Nephron (organoid): ENCODE results near the gene SYN1.

Experiments
- H3K27ac Mint-ChIP-seq, 3 experiments: 2 replicates each; pipeline ENCODE4 v1.8.0; 2020; ENCODE audit warnings: mixed read lengths in 3 of 3, mild to moderate bottlenecking in 2 of 3, moderate library complexity in 1 of 3
- H3K27me3 Mint-ChIP-seq: 2 replicates; pipeline ENCODE4 v1.8.0; 2021; ENCODE audit warnings: low read depth, mild to moderate bottlenecking, moderate library complexity, mixed read lengths
- H3K36me3 Mint-ChIP-seq: 2 replicates; pipeline ENCODE4 v1.8.0; 2020; ENCODE audit warnings: low read depth, mixed read lengths
- H3K4me1 Mint-ChIP-seq: 2 replicates; pipeline ENCODE4 v1.8.0; 2020; ENCODE audit warnings: mixed read lengths
- H3K4me3 Mint-ChIP-seq, 3 experiments: 2 replicates each; pipeline ENCODE4 v1.8.0; 2020; ENCODE audit warnings: mild to moderate bottlenecking in 3 of 3, mixed read lengths in 3 of 3, moderate library complexity in 2 of 3
- H3K9me3 Mint-ChIP-seq: 2 replicates; pipeline ENCODE4 v1.8.0; 2020; ENCODE audit warnings: mixed read lengths
- TF ChIP-seq, protein P1 (sequence below), 3 experiments: fragments of 200-600 bp; sonication (generic); IDR thresholded peaks; one replicate each; pipeline ENCODE4 v1.5.0; 2021; ENCODE audit warnings: antibody characterized with exemption in 3 of 3; ENCODE audit not compliant: unreplicated experiment in 3 of 3

The SYN1 gene

GRCh38 chrX:47587906-47588735, 31.5 kb downstream of the SYN1 start:
- H3K27ac Mint-ChIP-seq = no peak overlapping the region
- H3K4me1 Mint-ChIP-seq = peaks cover 17% of the 10 kb centered on the region
- H3K27me3 Mint-ChIP-seq = no peaks in the 10 kb centered on the region
- TF ChIP-seq, protein P1, sequence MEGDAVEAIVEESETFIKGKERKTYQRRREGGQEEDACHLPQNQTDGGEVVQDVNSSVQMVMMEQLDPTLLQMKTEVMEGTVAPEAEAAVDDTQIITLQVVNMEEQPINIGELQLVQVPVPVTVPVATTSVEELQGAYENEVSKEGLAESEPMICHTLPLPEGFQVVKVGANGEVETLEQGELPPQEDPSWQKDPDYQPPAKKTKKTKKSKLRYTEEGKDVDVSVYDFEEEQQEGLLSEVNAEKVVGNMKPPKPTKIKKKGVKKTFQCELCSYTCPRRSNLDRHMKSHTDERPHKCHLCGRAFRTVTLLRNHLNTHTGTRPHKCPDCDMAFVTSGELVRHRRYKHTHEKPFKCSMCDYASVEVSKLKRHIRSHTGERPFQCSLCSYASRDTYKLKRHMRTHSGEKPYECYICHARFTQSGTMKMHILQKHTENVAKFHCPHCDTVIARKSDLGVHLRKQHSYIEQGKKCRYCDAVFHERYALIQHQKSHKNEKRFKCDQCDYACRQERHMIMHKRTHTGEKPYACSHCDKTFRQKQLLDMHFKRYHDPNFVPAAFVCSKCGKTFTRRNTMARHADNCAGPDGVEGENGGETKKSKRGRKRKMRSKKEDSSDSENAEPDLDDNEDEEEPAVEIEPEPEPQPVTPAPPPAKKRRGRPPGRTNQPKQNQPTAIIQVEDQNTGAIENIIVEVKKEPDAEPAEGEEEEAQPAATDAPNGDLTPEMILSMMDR (IDR thresholded peaks at IDR 0.05; ENCODE audit: unreplicated experiment in 3 of 3) = no peak
- H3K9me3 Mint-ChIP-seq = peaks cover 13% of the 10 kb centered on the region
- H3K4me3 Mint-ChIP-seq = no peak overlapping the region
- no peaks in the 10 kb centered on the region for H3K36me3 Mint-ChIP-seq

GRCh38 chrX:47587091-47587891, 32.4 kb downstream of the SYN1 start:
- peaks cover 13% of the 10 kb centered on the region for H3K9me3 Mint-ChIP-seq
- no peak overlapping the region for H3K4me3 Mint-ChIP-seq
- H3K27ac Mint-ChIP-seq = no peak overlapping the region
- H3K36me3 Mint-ChIP-seq = no peaks in the 10 kb centered on the region
- H3K27me3 Mint-ChIP-seq = no peaks in the 10 kb centered on the region
- peaks cover 17% of the 10 kb centered on the region for H3K4me1 Mint-ChIP-seq
- TF ChIP-seq, protein P1 (IDR thresholded peaks at IDR 0.05; ENCODE audit: unreplicated experiment in 3 of 3) = no peak

DNA sequence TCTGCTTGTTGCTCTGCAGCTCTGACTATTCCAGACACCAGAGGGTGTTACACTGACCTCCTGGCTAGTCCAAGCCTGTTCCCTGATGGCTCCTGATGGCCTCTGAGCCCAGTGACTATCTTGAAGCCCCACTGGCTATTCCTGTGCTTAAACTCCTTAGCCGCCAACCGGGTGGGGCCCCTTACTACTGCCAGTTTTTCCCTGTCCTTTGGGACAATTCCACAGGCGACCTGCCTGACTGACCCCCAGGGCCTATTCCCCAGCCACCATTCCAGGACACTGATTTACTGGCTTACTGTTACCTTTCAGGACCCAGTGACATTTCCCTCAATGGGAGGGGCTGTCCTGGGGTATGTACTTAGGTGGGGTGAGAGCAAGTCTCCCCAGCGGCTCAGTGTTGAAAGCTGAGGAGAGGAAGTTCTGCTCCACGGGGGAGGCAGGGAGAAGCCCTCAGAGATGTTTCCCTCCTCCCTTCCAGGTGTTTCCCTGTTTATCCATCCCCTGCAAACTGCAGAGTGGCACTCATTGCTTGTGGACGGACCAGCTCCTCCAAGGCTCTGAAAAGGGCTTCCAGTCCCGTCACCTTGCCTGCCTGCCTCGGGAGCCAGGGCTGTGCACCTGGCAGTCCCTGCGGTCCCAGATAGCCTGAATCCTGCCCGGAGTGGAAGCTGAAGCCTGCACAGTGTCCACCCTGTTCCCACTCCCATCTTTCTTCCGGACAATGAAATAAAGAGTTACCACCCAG, 33.4 kb downstream of the SYN1 start:
- peaks cover 13% of the 10 kb centered on the region for H3K9me3 Mint-ChIP-seq
- peak overlapping the region in 2 of 3 experiments; percentile 24 to 36 for H3K4me3 Mint-ChIP-seq
- no peaks in the 10 kb centered on the region for H3K27me3 Mint-ChIP-seq
- no peaks in the 10 kb centered on the region for H3K36me3 Mint-ChIP-seq
- H3K4me1 Mint-ChIP-seq = peaks cover 22% of the 10 kb centered on the region
- H3K27ac Mint-ChIP-seq = peak overlapping the region in 1 of 3 experiments; percentile 44
- TF ChIP-seq, protein P1 (IDR thresholded peaks at IDR 0.05; ENCODE audit: unreplicated experiment in 3 of 3) = no peak

DNA sequence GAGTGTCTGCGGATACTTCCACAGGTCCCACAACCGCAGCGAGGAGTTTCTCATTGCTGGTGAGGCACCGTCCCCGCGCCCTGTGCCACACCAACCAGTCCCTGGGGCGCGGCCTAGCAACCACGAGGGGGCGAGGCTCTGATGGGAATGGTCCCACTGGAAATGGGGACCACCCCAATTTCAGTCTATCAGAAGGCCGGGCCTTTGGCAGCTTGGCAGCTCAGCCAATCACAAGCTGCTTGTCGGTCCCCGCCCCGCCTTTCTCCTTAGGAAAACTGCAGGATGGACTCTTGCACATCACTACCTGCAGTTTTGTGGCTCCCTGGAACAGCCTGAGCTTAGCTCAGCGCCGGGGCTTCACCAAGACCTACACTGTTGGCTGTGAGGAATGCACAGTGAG, 34.4 kb downstream of the SYN1 start:
- peaks cover 22% of the 10 kb centered on the region for H3K4me1 Mint-ChIP-seq
- H3K27me3 Mint-ChIP-seq = no peaks in the 10 kb centered on the region
- TF ChIP-seq, protein P1 (IDR thresholded peaks at IDR 0.05; ENCODE audit: unreplicated experiment in 3 of 3) = no peak
- peaks cover 13% of the 10 kb centered on the region for H3K9me3 Mint-ChIP-seq
- H3K4me3 Mint-ChIP-seq = no peak overlapping the region
- H3K36me3 Mint-ChIP-seq = no peaks in the 10 kb centered on the region
- H3K27ac Mint-ChIP-seq = no peak overlapping the region

- no peaks in the 10 kb centered on the region for H3K36me3 Mint-ChIP-seq
- peak overlapping the region in 2 of 3 experiments; percentile 39 to 40 for H3K4me3 Mint-ChIP-seq
- peaks cover 15% of the 10 kb centered on the region for H3K9me3 Mint-ChIP-seq
- H3K4me1 Mint-ChIP-seq = peaks cover 22% of the 10 kb centered on the region
- TF ChIP-seq, protein P1 (IDR thresholded peaks at IDR 0.05; ENCODE audit: unreplicated experiment in 3 of 3) = no peak
- no peaks in the 10 kb centered on the region for H3K27me3 Mint-ChIP-seq
- H3K27ac Mint-ChIP-seq = no peak overlapping the region
Measured at GRCh38 chrX:47584714-47585113, 34.9 kb downstream of the SYN1 start.
